Astrocyte of the spinal cord (primary cell): Measurements from ENCODE around the gene GARIN5B.

Experiments used
- DNase-seq: peaks from one replicate; pipeline ENCODE4 v3.0.0; 2011; ENCODE audit warnings: low read depth, low spot score
- H3K4me3 ChIP-seq: 2 replicates; pipeline ENCODE4 v1.5.1; 2011; ENCODE audit warnings: low read depth, mild to moderate bottlenecking, low read length, moderate library complexity
- CTCF ChIP-seq: IDR thresholded peaks from 2 replicates; pipeline ENCODE4 v1.5.1; 2012; ENCODE audit warnings: low read depth, mild to moderate bottlenecking, low read length, inconsistent platforms
- in situ Hi-C: cut with HindIII; loops from 2 replicates; pipeline ENCODE4 v1.10.0; 2017; ENCODE audit warnings: low sequenced_read_pairs

The GARIN5B gene

GRCh38 chr19:55360902-55361301 is 2.2 kb downstream of the GARIN5B start:
- TF ChIP-seq CTCF = no peak
- no peak for DNase-seq
- H3K4me3 ChIP-seq = no peak overlapping the region
- in situ Hi-C loops = no loop called here

DNA sequence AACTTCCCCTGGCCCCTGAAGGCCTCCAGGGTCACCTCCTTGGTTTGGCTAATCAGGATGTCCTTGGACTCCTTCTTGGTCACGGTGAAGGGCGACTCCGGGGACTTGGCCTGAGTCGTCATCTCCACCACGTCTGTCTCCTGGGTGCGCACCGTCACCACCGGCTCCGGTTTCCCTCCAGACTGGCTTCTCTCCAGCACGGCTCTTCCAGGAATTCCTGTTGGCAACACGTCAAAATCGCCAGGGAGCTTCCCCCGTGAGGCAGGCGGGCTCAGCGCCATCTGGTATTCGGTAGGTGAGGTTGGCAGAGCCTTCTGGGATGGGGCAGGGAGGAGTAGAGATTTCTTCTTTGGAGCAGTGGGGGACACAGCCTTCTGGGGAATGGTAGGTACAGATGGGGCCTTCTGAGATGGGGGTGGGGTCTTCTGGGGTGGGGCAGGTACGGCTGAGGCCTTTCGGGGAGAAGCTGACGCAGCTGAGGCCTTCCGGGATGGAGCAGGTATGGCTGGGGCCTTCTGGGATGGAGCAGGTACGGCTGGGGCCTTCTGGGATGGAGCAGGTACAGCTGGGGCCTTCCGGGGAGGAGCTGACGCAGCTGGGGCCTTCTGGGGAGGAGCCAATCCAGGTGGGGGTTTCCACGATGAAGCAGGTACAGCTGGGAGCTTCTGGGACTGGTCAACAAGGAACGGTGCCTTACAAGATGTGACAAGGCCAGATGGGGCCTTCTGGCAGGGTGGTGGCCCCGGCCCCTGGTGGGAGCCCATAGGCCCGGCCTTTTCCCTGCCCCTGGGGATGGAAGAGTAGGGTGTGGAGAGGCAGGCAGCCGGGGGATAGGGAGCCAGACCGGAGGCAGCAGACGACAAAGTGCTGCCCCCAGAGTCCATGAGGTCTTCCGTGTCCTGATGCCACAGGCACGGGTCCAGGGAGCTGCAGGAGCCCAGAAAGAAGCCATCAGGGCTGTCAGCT is 3.8 kb downstream of the GARIN5B start:
- DNase-seq = no peak
- no peak for TF ChIP-seq CTCF
- in situ Hi-C loops = no loop called here
- no peak overlapping the region for H3K4me3 ChIP-seq

- TF ChIP-seq CTCF = no peak
- no peak overlapping the region for H3K4me3 ChIP-seq
- in situ Hi-C loops = no loop called here
- DNase-seq = no peak
These were observed 4.6 kb downstream of the GARIN5B start for GRCh38 chr19:55358493-55358892.

DNA sequence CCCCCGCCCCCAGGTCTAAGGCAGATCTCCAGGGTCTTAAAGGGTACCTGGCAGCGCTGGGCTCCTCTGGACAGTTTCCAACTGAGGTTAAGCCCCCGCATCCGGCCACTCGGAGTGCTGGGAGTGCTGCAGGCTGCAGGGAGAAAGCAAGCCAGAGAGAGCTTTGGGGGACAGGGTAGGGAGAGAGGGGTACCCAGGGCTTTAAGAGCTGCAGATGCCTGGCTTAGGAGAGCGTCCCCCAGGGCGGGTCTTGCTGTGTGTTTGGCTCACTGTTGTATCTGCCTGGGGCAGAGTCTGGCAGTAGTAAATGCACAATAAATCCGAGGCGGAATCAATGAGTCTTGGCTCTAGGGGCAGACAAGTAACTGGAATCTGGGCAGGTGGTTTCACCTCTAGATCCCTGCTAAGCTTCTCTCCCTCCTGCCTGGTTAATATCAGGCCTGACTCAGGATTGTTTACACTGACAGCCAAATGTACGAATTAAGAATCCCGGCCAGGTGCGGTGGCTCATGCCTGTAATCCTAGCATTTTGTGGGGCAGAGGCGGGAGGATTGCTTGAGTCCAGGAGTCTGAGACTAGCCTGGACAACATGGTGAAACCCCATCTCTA is 7.7 kb downstream of the GARIN5B start:
- no peak for TF ChIP-seq CTCF
- DNase-seq = no peak
- no peak overlapping the region for H3K4me3 ChIP-seq
- in situ Hi-C loops = no loop called here

- H3K4me3 ChIP-seq = peak within 1 kb of the TSS; percentile 44
- in situ Hi-C loops = no loop called here
- TF ChIP-seq CTCF = no peak
- DNase-seq = no peak
These were observed 8.3 kb downstream of the GARIN5B start, which contains the start of gene COX6B2 for GRCh38 chr19:55354698-55355212. Gene COX6B2, minus strand, starts transcription at chr19:55354719. Its CDS starts 198 bp downstream, at chr19:55354521.

DNA sequence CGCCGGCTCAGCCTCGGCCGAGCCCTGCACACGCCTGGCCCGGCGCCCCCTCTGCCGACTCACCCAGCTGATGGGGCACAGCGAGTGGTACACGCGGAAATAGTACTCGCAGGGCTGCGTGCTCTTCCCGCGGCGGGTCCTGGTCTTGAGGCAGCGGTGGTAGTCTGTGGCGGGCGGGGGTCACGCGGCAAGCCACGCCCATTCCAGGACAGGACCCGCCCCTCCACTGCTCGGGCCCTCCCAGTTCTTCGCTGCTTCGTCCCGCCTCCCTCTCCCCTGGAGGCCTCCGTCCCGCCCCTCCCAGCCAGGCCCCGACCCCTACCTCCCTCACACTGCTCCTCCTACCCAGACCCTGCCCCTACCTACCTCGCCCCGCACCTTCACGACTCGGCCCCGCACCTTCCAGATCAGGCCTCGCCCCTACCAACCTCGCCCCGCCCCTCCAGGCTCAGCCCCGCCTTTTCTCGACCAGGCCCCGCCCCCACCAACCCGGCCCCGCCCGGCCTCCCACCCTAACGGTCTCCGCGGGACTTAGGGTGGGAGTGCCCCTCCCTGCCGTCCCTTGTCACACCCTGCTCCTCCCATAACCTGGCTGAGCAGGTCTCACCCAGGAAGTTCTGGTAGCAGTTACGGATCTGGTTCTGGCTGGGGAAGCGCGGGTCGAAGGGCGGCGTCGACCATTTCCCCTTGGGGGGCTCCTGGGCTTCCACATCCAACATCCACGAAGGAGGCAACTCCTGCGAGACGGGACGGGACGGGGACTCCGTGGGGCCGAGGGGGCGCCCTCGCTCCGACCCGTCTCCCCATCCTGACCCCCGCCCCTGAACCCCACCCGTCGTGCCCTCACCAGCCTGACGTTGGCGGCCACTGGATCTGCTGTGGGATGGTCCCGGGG is 9.0 kb downstream of the GARIN5B start:
- peak; percentile 52 for DNase-seq
- TF ChIP-seq CTCF = no peak
- in situ Hi-C loops = no loop called here
- peak overlapping the region; percentile 44 for H3K4me3 ChIP-seq
